ENCODE data around the gene SMIM41.
A peak's percentile ranks its signal among the peaks of the same experiment; 100 is the strongest.

Gene SMIM41

GRCh38 chr12:52060498-52061177 lies 18.9 kb upstream of the SMIM41 start:
- in situ Hi-C loops (cut with HindIII; ENCODE audit: low pct_ligation_motif_present, low sequenced_read_pairs): no loop called here
- no peak for TF ChIP-seq CTCF (IDR thresholded peaks at IDR 0.05; ENCODE audit: low read depth, low read length, missing control alignments)
- H3K27ac ChIP-seq: no peak overlapping the region

GRCh38 chr12:52061470-52062166 lies 17.9 kb upstream of the SMIM41 start:
- no peak for TF ChIP-seq CTCF (IDR thresholded peaks at IDR 0.05; ENCODE audit: low read depth, low read length, missing control alignments)
- Histone ChIP-seq H3K36me3 (replicated peaks) (no peaks in the 10 kb centered on the region), H3K27ac (no peak overlapping the region), H3K4me3 (ENCODE audit: low read depth, low read length) (no peak overlapping the region), H3K27me3 (replicated peaks) (no peaks in the 10 kb centered on the region)
- in situ Hi-C loops (cut with HindIII; ENCODE audit: low pct_ligation_motif_present, low sequenced_read_pairs): no loop called here
- DNase-seq: no peak

More at GRCh38 chr12:52060498-52061177, 18.9 kb upstream of the SMIM41 start:
- no peak overlapping the region for H3K4me3 ChIP-seq (ENCODE audit: low read depth, low read length)
- no peaks in the 10 kb centered on the region for H3K36me3 ChIP-seq (replicated peaks)
- H3K27me3 ChIP-seq (replicated peaks): no peaks in the 10 kb centered on the region
- no peak for DNase-seq

- no peak overlapping the region for H3K27ac ChIP-seq
- TF ChIP-seq CTCF (IDR thresholded peaks at IDR 0.05; ENCODE audit: low read depth, low read length, missing control alignments): no peak
- DNase-seq: no peak
These were observed 17.1 kb upstream of the SMIM41 start for GRCh38 chr12:52062167-52063081.

GRCh38 chr12:52063082-52063924 lies 16.2 kb upstream of the SMIM41 start:
- in situ Hi-C loops (cut with HindIII; ENCODE audit: low pct_ligation_motif_present, low sequenced_read_pairs): no loop called here
- TF ChIP-seq CTCF (IDR thresholded peaks at IDR 0.05; ENCODE audit: low read depth, low read length, missing control alignments): no peak
- Histone ChIP-seq H3K4me3 (ENCODE audit: low read depth, low read length) (no peak overlapping the region), H3K36me3 (replicated peaks) (no peaks in the 10 kb centered on the region), H3K27ac (peak overlapping the region; percentile 87), H3K27me3 (replicated peaks) (no peaks in the 10 kb centered on the region)
- DNase-seq: no peak

More at GRCh38 chr12:52062167-52063081, 17.1 kb upstream of the SMIM41 start:
- Histone ChIP-seq H3K27me3 (replicated peaks) (no peaks in the 10 kb centered on the region), H3K4me3 (ENCODE audit: low read depth, low read length) (no peak overlapping the region), H3K36me3 (replicated peaks) (no peaks in the 10 kb centered on the region)
- in situ Hi-C loops (cut with HindIII; ENCODE audit: low pct_ligation_motif_present, low sequenced_read_pairs): no loop called here

- H3K27ac ChIP-seq: peak overlapping the region; percentile 87
- in situ Hi-C loops (cut with HindIII; ENCODE audit: low pct_ligation_motif_present, low sequenced_read_pairs): no loop called here
- no peaks in the 10 kb centered on the region for H3K36me3 ChIP-seq (replicated peaks)
- no peak for TF ChIP-seq CTCF (IDR thresholded peaks at IDR 0.05; ENCODE audit: low read depth, low read length, missing control alignments)
- no peaks in the 10 kb centered on the region for H3K27me3 ChIP-seq (replicated peaks)
- no peak overlapping the region for H3K4me3 ChIP-seq (ENCODE audit: low read depth, low read length)
- DNase-seq: peak; percentile 92
These were observed 15.4 kb upstream of the SMIM41 start for GRCh38 chr12:52063981-52064649.

Measured in brain microvascular endothelial cell (primary cell).